Keratinocyte (primary cell): ENCODE results near the gene NEGR1. TPM values are rescaled to one million over a fixed set of nuclear protein-coding genes. Genes with fewer than 3 reads are reported as not detected.

Source experiments
- DNase-seq: peaks from one replicate; pipeline ENCODE4 v3.0.0-alpha.2; 2011; ENCODE audit warnings: low read depth, missing footprints, low spot score
- FAIRE-seq: peaks from 2 replicates; lab custom pipeline; 2011; peaks lifted over from hg19 to GRCh38; lab: Jason Lieb, UNC
- H2AFZ ChIP-seq: 2 replicates; pipeline ENCODE4 v1.6.0; 2012; ENCODE audit warnings: low read length, control low read depth, inconsistent platforms; ENCODE audit not compliant: control insufficient read depth
- H3K27ac ChIP-seq: 2 replicates; pipeline ENCODE4 v1.5.1; 2011; ENCODE audit warnings: low read length; ENCODE audit not compliant: control insufficient read depth, insufficient read depth
- H3K27me3 ChIP-seq: 3 replicates; pipeline ENCODE4 v1.6.0; 2011; ENCODE audit warnings: low read length; ENCODE audit not compliant: control insufficient read depth, insufficient read depth; ENCODE audit errors: extremely low read depth
- H3K36me3 ChIP-seq, 2 experiments: 2 replicates in 1 of 2; 3 replicates in 1 of 2; pipeline ENCODE4 v1.5.1; 2011; ENCODE audit warnings: low read length in 2 of 2, mild to moderate bottlenecking in 1 of 2; ENCODE audit not compliant: control insufficient read depth in 2 of 2, insufficient read depth in 2 of 2; ENCODE audit errors: extremely low read depth in 1 of 2
- H3K4me1 ChIP-seq: 3 replicates; pipeline ENCODE4 v1.5.1; 2011; ENCODE audit warnings: low read length; ENCODE audit not compliant: control insufficient read depth, insufficient read depth; ENCODE audit errors: extremely low read depth
- H3K4me2 ChIP-seq: 3 replicates; pipeline ENCODE4 v1.6.0; 2011; ENCODE audit warnings: low read depth, low read length; ENCODE audit not compliant: control insufficient read depth, insufficient read depth; ENCODE audit errors: extremely low read depth
- H3K4me3 ChIP-seq, 3 experiments: fragments of 200-600 bp in 1 of 3; sonication (generic) in 1 of 3; 2 replicates in 2 of 3; 3 replicates in 1 of 3; pipeline ENCODE4 v1.5.1; 2011 to 2016; ENCODE audit warnings: low read length in 3 of 3, mild to moderate bottlenecking in 3 of 3, control low read depth in 2 of 3, inconsistent platforms in 1 of 3, low read depth in 1 of 3, mixed read lengths in 1 of 3, mixed run types in 1 of 3, moderate library complexity in 1 of 3; ENCODE audit not compliant: control insufficient read depth in 2 of 3, insufficient read depth in 2 of 3; ENCODE audit errors: extremely low read depth in 1 of 3
- H3K79me2 ChIP-seq: 2 replicates; pipeline ENCODE4 v1.6.0; 2012; ENCODE audit warnings: low read length; ENCODE audit not compliant: control insufficient read depth, insufficient read depth
- H3K9ac ChIP-seq: 3 replicates; pipeline ENCODE4 v1.6.0; 2011; ENCODE audit warnings: low read length; ENCODE audit not compliant: control insufficient read depth, insufficient read depth; ENCODE audit errors: extremely low read depth
- H3K9me1 ChIP-seq: 3 replicates; pipeline ENCODE4 v1.6.0; 2011; ENCODE audit warnings: low read length; ENCODE audit not compliant: control insufficient read depth, insufficient read depth; ENCODE audit errors: extremely low read depth
- H3K9me3 ChIP-seq: 2 replicates; pipeline ENCODE4 v1.5.1; 2012; ENCODE audit warnings: low read depth, low read length; ENCODE audit not compliant: control insufficient read depth
- H4K20me1 ChIP-seq: 3 replicates; pipeline ENCODE4 v1.6.0; 2011; ENCODE audit warnings: low read length; ENCODE audit not compliant: control insufficient read depth, insufficient read depth; ENCODE audit errors: extremely low read depth
- EZH2 ChIP-seq: IDR thresholded peaks from one replicate; pipeline ENCODE4 v1.6.1; 2012; ENCODE audit warnings: inconsistent platforms, mild to moderate bottlenecking, low read length, moderate library complexity
- dilution Hi-C: fragments of 300-500 bp; cut with MboI; formaldehyde crosslinking; loops from one replicate; pipeline ENCODE4 v1.7.0; 2020; ENCODE audit warnings: low sequenced_read_pairs; ENCODE audit not compliant: extremely low pct_ligation_motif_present
- polyA plus RNA-seq, 5 experiments: library from polyadenylated mRNA; depleted of rRNA in 3 of 5; stranded (reverse) in 3 of 5; stranded (forward) in 1 of 5; unstranded in 1 of 5; fragments of >200 nt; gene quantifications; 1 replicate in 1 of 5; 2 replicates in 3 of 5; 3 replicates in 1 of 5; pipeline versions ENCODE4 v1.2.1 to v1.2.3, GENCODE V29; 2011 to 2012; ENCODE audit warnings: missing spikeins in 2 of 5, low read depth in 1 of 5, low replicate concordance in 1 of 5
- TF ChIP-seq, protein P1 (sequence below), 3 experiments: IDR thresholded peaks in 1 of 3; conservative IDR thresholded peaks in 1 of 3; optimal IDR thresholded peaks in 1 of 3; 2 replicates in 2 of 3; 3 replicates in 1 of 3; pipeline versions ENCODE3 to v1.5.1; 2011; ENCODE audit warnings: low read length in 3 of 3, mild to moderate bottlenecking in 3 of 3, moderate library complexity in 2 of 3, control low read depth in 1 of 3, inconsistent platforms in 1 of 3; ENCODE audit not compliant: insufficient read depth in 2 of 3; ENCODE audit errors: extremely low read depth in 1 of 3

Gene NEGR1
- polyA plus RNA-seq, 1 donor (not counting 4 experiments of a cell fraction or from before 2014, with no cell fraction given) = 1.6 TPM

DNA sequence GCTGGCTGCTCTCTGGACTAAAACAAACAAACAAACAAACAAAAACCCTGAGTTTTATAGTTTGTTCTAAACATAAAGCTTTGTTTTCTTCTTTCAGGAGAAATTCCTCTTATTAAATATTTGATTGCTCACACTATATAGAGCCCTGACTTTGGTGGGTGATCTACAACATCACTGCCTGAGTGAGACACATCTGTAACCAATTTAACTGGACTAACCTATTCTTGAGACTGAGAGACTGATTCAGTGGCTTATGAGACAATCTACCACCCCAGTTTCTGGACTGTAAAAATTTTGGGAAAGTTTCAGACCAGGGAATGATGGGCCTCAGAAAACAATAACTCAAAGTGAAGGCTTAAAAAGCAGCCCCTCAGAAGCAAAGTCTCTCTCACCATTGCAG, 537.0 kb downstream of the NEGR1 start:
- Histone ChIP-seq H3K9me1 (no peaks in the 10 kb centered on the region), H3K4me3 (no peak overlapping the region), H4K20me1 (no peaks in the 10 kb centered on the region), H3K27me3 (no peaks in the 10 kb centered on the region), H3K9me3 (no peaks in the 10 kb centered on the region), H3K27ac (no peak overlapping the region), H3K79me2 (no peaks in the 10 kb centered on the region), H3K9ac (no peak overlapping the region), H3K36me3 (no peaks in the 10 kb centered on the region), H3K4me1 (no peaks in the 10 kb centered on the region), H3K4me2 (no peak overlapping the region), H2AFZ (no peak overlapping the region)
- no peak for FAIRE-seq
- dilution Hi-C loops = no loop called here
- TF ChIP-seq EZH2 = no peak
- TF ChIP-seq, protein P1, sequence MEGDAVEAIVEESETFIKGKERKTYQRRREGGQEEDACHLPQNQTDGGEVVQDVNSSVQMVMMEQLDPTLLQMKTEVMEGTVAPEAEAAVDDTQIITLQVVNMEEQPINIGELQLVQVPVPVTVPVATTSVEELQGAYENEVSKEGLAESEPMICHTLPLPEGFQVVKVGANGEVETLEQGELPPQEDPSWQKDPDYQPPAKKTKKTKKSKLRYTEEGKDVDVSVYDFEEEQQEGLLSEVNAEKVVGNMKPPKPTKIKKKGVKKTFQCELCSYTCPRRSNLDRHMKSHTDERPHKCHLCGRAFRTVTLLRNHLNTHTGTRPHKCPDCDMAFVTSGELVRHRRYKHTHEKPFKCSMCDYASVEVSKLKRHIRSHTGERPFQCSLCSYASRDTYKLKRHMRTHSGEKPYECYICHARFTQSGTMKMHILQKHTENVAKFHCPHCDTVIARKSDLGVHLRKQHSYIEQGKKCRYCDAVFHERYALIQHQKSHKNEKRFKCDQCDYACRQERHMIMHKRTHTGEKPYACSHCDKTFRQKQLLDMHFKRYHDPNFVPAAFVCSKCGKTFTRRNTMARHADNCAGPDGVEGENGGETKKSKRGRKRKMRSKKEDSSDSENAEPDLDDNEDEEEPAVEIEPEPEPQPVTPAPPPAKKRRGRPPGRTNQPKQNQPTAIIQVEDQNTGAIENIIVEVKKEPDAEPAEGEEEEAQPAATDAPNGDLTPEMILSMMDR (optimal IDR thresholded peaks at IDR 0.05 in 1 of 3, IDR thresholded peaks at IDR 0.05 in 1 of 3, conservative IDR thresholded peaks at IDR 0.05 in 1 of 3; ENCODE audit: extremely low read depth in 1 of 3, insufficient read depth in 2 of 3, low read length in 3 of 3) = no peak
- DNase-seq = no peak

DNA sequence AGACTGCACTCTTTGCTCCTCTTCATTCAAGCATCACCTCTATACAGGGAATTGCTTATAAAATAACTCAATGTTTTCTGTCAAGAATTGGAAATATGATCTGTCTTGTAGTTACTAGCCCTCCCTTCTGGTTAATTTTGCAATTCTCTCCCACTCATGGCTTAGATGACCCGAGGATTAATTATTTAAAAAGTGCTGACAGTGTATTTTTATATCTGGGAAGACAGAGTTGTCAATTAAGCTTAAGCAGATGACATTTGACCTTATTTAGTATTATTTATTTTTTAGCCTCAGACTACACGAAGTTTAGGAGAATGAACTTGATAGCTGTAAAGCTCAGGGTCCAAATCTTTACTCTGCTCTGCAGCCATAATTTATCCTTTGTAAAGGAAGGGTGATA, 538.5 kb downstream of the NEGR1 start:
- Histone ChIP-seq H3K4me3 (no peak overlapping the region), H3K9me3 (no peaks in the 10 kb centered on the region), H3K4me1 (no peaks in the 10 kb centered on the region), H3K36me3 (no peaks in the 10 kb centered on the region), H3K27ac (no peak overlapping the region), H3K9ac (no peak overlapping the region), H2AFZ (no peak overlapping the region), H3K27me3 (no peaks in the 10 kb centered on the region), H3K9me1 (no peaks in the 10 kb centered on the region), H3K79me2 (no peaks in the 10 kb centered on the region), H3K4me2 (no peak overlapping the region), H4K20me1 (no peaks in the 10 kb centered on the region)
- FAIRE-seq = no peak
- TF ChIP-seq EZH2 = no peak
- TF ChIP-seq, protein P1 (optimal IDR thresholded peaks at IDR 0.05 in 1 of 3, IDR thresholded peaks at IDR 0.05 in 1 of 3, conservative IDR thresholded peaks at IDR 0.05 in 1 of 3; ENCODE audit: extremely low read depth in 1 of 3, insufficient read depth in 2 of 3, low read length in 3 of 3) = no peak
- DNase-seq = no peak
- dilution Hi-C loops = no loop called here
